Kidney (tissue), 14 donors: Measurements from ENCODE around the gene ARSA. TPM values are rescaled to one million over a fixed set of nuclear protein-coding genes. Genes with fewer than 3 reads are reported as not detected.

Experiments
- DNase-seq, 5 donors: peaks; one replicate each; pipeline ENCODE4 v3.0.0-alpha.2; 2013 to 2020
- FAIRE-seq: peaks from 2 replicates; lab custom pipeline; 2012; peaks lifted over from hg19 to GRCh38; lab: Jason Lieb, UNC
- H3K27ac ChIP-seq, 2 donors: one replicate each; pipeline ENCODE4 v1.7.0; 2013; ENCODE audit warnings: low read depth in 2 of 2, low read length in 2 of 2, inconsistent platforms in 1 of 2
- H3K27me3 ChIP-seq: one replicate; pipeline ENCODE4 v1.7.1; 2013; ENCODE audit warnings: low read length, inconsistent platforms; ENCODE audit not compliant: control insufficient read depth, insufficient read depth
- H3K36me3 ChIP-seq, 3 donors: one replicate each; pipeline versions ENCODE4 v1.7.0 to v1.7.1; 2013; ENCODE audit warnings: low read length in 3 of 3, control low read depth in 1 of 3, inconsistent platforms in 1 of 3; ENCODE audit not compliant: insufficient read depth in 3 of 3, control insufficient read depth in 2 of 3
- H3K4me1 ChIP-seq, 3 donors: one replicate each; pipeline versions ENCODE4 v1.7.0 to v1.7.1; 2013; ENCODE audit warnings: low read length in 3 of 3, inconsistent platforms in 1 of 3, low read depth in 1 of 3; ENCODE audit not compliant: control insufficient read depth in 2 of 3, insufficient read depth in 2 of 3
- H3K4me3 ChIP-seq, 3 donors: one replicate each; pipeline versions ENCODE4 v1.7.0 to v1.8.1; 2013; ENCODE audit warnings: low read length in 3 of 3, control low read depth in 1 of 3, inconsistent platforms in 1 of 3
- H3K9ac ChIP-seq, 3 donors: one replicate each; pipeline versions ENCODE4 v1.7.0 to v1.7.1; 2013; ENCODE audit warnings: low read length in 3 of 3, control low read depth in 1 of 3, inconsistent platforms in 1 of 3
- H3K9me3 ChIP-seq, 3 donors: one replicate each; pipeline versions ENCODE4 v1.7.0 to v1.7.1; 2013; ENCODE audit warnings: low read length in 3 of 3, control low read depth in 1 of 3, inconsistent platforms in 1 of 3; ENCODE audit not compliant: control insufficient read depth in 2 of 3, insufficient read depth in 1 of 3
- CTCF ChIP-seq: IDR thresholded peaks from 3 replicates; pipeline ENCODE4 v1.5.1; 2012; ENCODE audit warnings: mild to moderate bottlenecking, moderate library complexity, borderline replicate concordance; ENCODE audit not compliant: insufficient read depth; ENCODE audit errors: extremely low read depth
- intact Hi-C: fragments of 100-400 bp; cut with DNase I; formaldehyde crosslinking; loops from one replicate; pipeline ENCODE4 v1.11.1; 2022
- polyA plus RNA-seq: library from polyadenylated mRNA; stranded (reverse); fragments of 350-450 nt; fragmentation: Illumina TruSeq; extraction: RNeasy Lipid Tissue Mini Kit (QIAGEN cat#74804); gene quantifications from one replicate; pipeline ENCODE4 v1.2.3, GENCODE V29; 2014; ENCODE audit warnings: low read depth, low replicate concordance; ENCODE audit not compliant: insufficient read depth
- total RNA-seq: library from RNA; stranded (reverse); fragmentation: NEBNext Ultra II Directional; extraction: Animal tissue kit (Norgen Biotek cat#: 25700); gene quantifications from one replicate; pipeline ENCODE4 v1.2.1, GENCODE V29; 2021
- donor health status: control.
- donor health status: control.
- donor health status: control.
- donor health status: control.
- donor health status: control.
- donor health status: DM: yes; HTN: yes; CAD: no.
- donor health status: Normal renal cell carcinoma (clear cell type).

The ARSA gene
- total and polyA plus RNA-seq, 2 donors from 2014 or later = 52.8 to 53.0 TPM

DNA sequence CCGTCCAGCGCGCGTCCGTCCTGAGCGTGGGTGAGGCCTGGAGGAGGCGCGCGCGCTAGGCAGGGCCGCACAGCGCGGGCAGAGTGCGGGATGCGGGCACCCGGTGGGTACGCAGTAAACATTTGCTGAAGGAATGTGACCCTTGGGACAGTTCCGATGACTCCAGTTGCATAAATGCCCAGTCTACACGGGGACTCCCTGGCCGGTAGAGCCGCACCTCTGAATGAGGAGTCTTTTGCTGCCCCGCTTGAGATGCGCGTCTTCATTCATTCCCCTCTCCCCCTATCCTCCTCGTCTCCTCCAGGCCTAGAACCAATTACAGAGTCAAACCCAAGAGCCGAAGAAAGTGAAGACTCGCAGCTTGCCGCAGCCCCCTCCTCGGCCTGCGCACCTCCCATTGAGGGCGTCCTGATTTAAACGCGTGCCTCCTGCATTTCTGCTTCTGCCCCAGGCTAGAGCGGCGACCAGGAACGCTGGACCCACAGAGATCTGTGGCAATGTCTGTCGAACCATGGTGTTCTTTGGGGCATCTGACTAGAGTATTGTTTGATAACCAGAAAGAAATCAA is 44.6 kb downstream of the ARSA start:
- peak overlapping the region; percentile 68 to 80 (median 74) for H3K4me3 ChIP-seq
- intact Hi-C loops = no loop called here
- FAIRE-seq = no peak
- no peaks in the 10 kb centered on the region for H3K27me3 ChIP-seq
- peaks cover 0 to 17% (median 0%) of the 10 kb centered on the region in 3 donors for H3K4me1 ChIP-seq
- DNase-seq = peak in 1 of 5 donors; percentile 58
- H3K36me3 ChIP-seq = peaks cover 0 to 4% (median 0%) of the 10 kb centered on the region in 3 donors
- H3K9me3 ChIP-seq = no peaks in the 10 kb centered on the region
- TF ChIP-seq CTCF = no peak
- peak overlapping the region; percentile 52 to 72 (median 59) for H3K9ac ChIP-seq
- H3K27ac ChIP-seq = peak overlapping the region in 1 of 2 donors; percentile 45

- peaks cover 0 to 4% (median 0%) of the 10 kb centered on the region in 3 donors for H3K36me3 ChIP-seq
- no peaks in the 10 kb centered on the region for H3K27me3 ChIP-seq
- peak within 1 kb of the TSS; percentile 68 to 83 (median 83) for H3K4me3 ChIP-seq
- peak within 1 kb of the TSS; percentile 59 to 93 (median 90) for H3K9ac ChIP-seq
- H3K9me3 ChIP-seq = no peaks in the 10 kb centered on the region
- intact Hi-C loops = no loop called here
- no peak for TF ChIP-seq CTCF
- FAIRE-seq (peak; percentile 93), DNase-seq (peak; percentile 99 to 100 (median 99))
- peak within 1 kb of the TSS; percentile 94 to 99 for H3K27ac ChIP-seq
- peaks cover 0 to 18% (median 0%) of the 10 kb centered on the region in 3 donors for H3K4me1 ChIP-seq
Measured at GRCh38 chr22:50582493-50583293, 45.3 kb downstream of the ARSA start, which contains the start of gene CHKB. CHKB (minus strand) TSS chr22:50582849; CDS start chr22:50582781, 68 bp downstream.

DNA sequence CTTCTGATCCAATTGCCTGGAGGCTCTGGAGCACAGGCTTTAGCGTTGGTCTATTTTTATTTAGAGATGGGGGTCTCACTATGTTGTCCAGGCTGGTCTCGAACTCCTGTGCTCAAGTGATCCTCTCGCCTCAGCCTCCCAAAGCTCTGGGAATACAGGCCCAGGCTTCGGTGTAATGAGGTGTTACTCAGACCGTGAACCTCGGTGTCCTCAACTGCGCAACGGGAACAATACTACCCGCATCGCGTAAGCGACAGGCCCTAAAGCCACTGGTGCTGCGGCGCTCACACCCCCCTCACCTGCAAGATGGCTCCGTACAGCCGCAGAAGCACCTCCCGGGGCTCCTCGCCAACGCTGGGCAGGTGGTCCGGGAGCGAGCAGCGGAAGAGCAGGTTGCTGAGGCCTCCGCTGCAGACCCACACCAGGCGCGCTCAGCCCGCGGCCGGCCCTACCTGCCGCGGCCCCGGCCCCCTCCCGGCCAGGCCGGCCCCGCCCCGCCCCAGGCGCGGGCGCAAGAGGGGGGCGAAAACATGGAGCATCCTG is 45.9 kb downstream of the ARSA start:
- Histone ChIP-seq H3K4me1 (peaks cover 0 to 21% (median 0%) of the 10 kb centered on the region in 3 donors), H3K9me3 (no peaks in the 10 kb centered on the region), H3K27ac (peak overlapping the region; percentile 94 to 99), H3K9ac (peak overlapping the region; percentile 43 to 93 (median 75)), H3K4me3 (peak overlapping the region; percentile 65 to 83 (median 83)), H3K27me3 (no peaks in the 10 kb centered on the region), H3K36me3 (peaks cover 0 to 4% (median 0%) of the 10 kb centered on the region in 3 donors)
- FAIRE-seq (no peak), DNase-seq (peak in 2 of 5 donors; percentile 30 to 86)
- intact Hi-C loops = no loop called here
- TF ChIP-seq CTCF = no peak
